WERI-Rb-1 (cell line): ENCODE data around the gene RBM10.

Source experiments
- DNase-seq: peaks from one replicate; pipeline ENCODE4 v3.0.0-alpha.2; 2020
- H3K27ac ChIP-seq: fragments of 250-450 bp; sonication (Bioruptor Pico); 2 replicates; pipeline ENCODE4 v1.5.1; 2020; ENCODE audit warnings: mild to moderate bottlenecking, moderate library complexity
- H3K27me3 ChIP-seq: fragments of 250-450 bp; sonication (Bioruptor Pico); 2 replicates; pipeline ENCODE4 v1.5.1; 2021; ENCODE audit warnings: mild to moderate bottlenecking, low read depth, moderate library complexity; ENCODE audit not compliant: insufficient read depth, severe bottlenecking
- H3K36me3 ChIP-seq: fragments of 250-450 bp; sonication (Bioruptor Pico); 2 replicates; pipeline ENCODE4 v1.5.1; 2020; ENCODE audit warnings: mild to moderate bottlenecking, moderate library complexity
- H3K4me3 ChIP-seq: 2 replicates; pipeline ENCODE4 v1.5.1; 2011; ENCODE audit warnings: low read depth, mild to moderate bottlenecking, control low read depth, low read length
- H3K9me3 ChIP-seq: fragments of 250-450 bp; sonication (Bioruptor Pico); 2 replicates; pipeline ENCODE4 v1.5.1; 2021; ENCODE audit warnings: mild to moderate bottlenecking, moderate library complexity; ENCODE audit not compliant: severe bottlenecking
- TF ChIP-seq, protein P1 (sequence below): IDR thresholded peaks from 2 replicates; pipeline ENCODE4 v1.5.1; 2011; ENCODE audit warnings: low read depth, mild to moderate bottlenecking, control low read depth, inconsistent platforms, low read length

The RBM10 gene

GRCh38 chrX:47185241-47185640 lies 40.2 kb downstream of the RBM10 start:
- no peak overlapping the region for H3K4me3 ChIP-seq

GRCh38 chrX:47186096-47186740 lies 41.2 kb downstream of the RBM10 start:
- Histone ChIP-seq H3K36me3 (peaks cover 32% of the 10 kb centered on the region), H3K27ac (no peak overlapping the region), H3K4me3 (no peak overlapping the region), H3K9me3 (no peaks in the 10 kb centered on the region), H3K27me3 (peaks cover 52% of the 10 kb centered on the region)
- no peak for DNase-seq
- TF ChIP-seq, protein P1, sequence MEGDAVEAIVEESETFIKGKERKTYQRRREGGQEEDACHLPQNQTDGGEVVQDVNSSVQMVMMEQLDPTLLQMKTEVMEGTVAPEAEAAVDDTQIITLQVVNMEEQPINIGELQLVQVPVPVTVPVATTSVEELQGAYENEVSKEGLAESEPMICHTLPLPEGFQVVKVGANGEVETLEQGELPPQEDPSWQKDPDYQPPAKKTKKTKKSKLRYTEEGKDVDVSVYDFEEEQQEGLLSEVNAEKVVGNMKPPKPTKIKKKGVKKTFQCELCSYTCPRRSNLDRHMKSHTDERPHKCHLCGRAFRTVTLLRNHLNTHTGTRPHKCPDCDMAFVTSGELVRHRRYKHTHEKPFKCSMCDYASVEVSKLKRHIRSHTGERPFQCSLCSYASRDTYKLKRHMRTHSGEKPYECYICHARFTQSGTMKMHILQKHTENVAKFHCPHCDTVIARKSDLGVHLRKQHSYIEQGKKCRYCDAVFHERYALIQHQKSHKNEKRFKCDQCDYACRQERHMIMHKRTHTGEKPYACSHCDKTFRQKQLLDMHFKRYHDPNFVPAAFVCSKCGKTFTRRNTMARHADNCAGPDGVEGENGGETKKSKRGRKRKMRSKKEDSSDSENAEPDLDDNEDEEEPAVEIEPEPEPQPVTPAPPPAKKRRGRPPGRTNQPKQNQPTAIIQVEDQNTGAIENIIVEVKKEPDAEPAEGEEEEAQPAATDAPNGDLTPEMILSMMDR = no peak

More at GRCh38 chrX:47185241-47185640, 40.2 kb downstream of the RBM10 start:
- no peak for DNase-seq
- no peaks in the 10 kb centered on the region for H3K9me3 ChIP-seq
- peaks cover 47% of the 10 kb centered on the region for H3K27me3 ChIP-seq
- no peak overlapping the region for H3K27ac ChIP-seq
- TF ChIP-seq, protein P1 = no peak
- H3K36me3 ChIP-seq = peaks cover 36% of the 10 kb centered on the region

- no peaks in the 10 kb centered on the region for H3K9me3 ChIP-seq
- no peak overlapping the region for H3K27ac ChIP-seq
- H3K27me3 ChIP-seq = peaks cover 51% of the 10 kb centered on the region
- DNase-seq = no peak
- H3K4me3 ChIP-seq = no peak overlapping the region
- TF ChIP-seq, protein P1 = no peak
- H3K36me3 ChIP-seq = peaks cover 24% of the 10 kb centered on the region
Observed at GRCh38 chrX:47187106-47187677, 42.2 kb downstream of the RBM10 start.

DNA sequence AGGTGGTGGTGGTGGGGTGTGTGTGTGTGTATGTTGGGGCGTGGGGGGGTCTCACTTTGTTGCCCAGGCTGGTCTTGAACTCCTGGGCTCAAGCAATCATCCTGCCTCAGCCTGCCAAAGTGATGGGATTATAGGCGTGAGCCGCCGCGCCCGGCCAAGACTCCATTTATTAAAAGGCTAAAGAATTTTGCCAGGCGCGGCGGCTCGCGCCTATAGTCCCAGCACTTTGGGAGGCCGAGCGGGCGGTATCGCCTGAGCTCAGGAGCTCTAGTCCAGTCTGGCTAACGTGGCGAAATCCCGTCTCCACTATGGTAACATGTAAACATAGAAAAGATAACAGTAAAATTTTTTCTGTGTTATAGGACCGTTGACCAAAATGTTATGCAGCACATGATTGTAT lies 44.9 kb downstream of the RBM10 start:
- no peak overlapping the region for H3K27ac ChIP-seq
- no peaks in the 10 kb centered on the region for H3K9me3 ChIP-seq
- peaks cover 11% of the 10 kb centered on the region for H3K36me3 ChIP-seq
- peaks cover 51% of the 10 kb centered on the region for H3K27me3 ChIP-seq
- TF ChIP-seq, protein P1 = no peak
- DNase-seq = no peak
- no peak overlapping the region for H3K4me3 ChIP-seq

DNA sequence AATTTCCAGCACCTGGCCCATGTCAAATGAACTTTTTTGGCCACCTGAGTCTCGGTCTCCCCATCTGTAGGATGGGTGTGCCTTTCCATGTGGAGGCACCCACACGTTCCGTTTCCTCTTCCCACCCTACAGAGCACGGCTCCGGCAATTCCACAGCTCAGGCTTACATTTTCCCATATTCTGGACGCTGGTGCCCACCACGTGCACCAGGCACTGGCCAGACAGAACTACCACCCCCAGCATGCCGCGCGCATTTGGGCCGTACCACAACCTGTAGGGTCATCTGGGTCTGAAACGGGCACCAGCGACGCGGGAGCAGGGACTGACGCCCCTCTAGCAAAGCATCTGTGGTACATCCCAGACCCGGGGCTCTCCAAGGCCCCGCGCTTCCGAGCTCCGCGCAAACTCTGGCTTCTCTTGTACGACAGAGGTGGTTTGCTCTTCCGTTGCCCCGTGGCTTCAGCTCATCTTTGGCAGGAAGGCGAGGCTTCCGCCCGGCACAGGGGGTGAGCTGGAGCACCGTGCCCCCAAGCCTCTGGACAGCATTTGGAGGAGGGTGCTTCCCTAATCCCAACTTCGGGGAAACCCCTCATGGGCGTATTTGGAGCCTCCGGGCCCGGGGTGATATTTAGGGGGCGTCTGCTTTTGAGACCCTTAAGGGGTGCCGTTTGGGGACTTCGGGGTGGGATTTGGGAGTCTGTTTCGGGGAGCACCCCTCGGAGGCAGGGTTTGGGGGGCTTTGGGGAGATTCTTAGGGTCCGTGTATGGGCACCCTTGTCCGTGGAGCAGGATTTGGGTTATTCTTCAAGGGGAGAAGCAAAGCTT lies 45.6 kb downstream of the RBM10 start:
- TF ChIP-seq, protein P1 = no peak
- peaks cover 14% of the 10 kb centered on the region for H3K36me3 ChIP-seq
- peak overlapping the region; percentile 7 for H3K4me3 ChIP-seq
- peak; percentile 86 for DNase-seq
- H3K9me3 ChIP-seq = no peaks in the 10 kb centered on the region
- no peak overlapping the region for H3K27ac ChIP-seq
- H3K27me3 ChIP-seq = peaks cover 48% of the 10 kb centered on the region
